ENCODE data around the gene FARSA. TPM values are rescaled to one million over a fixed set of nuclear protein-coding genes. Genes with fewer than 3 reads are reported as not detected.

The FARSA gene
- total RNA-seq: 96.3 and 108 TPM in 2 replicates

DNA sequence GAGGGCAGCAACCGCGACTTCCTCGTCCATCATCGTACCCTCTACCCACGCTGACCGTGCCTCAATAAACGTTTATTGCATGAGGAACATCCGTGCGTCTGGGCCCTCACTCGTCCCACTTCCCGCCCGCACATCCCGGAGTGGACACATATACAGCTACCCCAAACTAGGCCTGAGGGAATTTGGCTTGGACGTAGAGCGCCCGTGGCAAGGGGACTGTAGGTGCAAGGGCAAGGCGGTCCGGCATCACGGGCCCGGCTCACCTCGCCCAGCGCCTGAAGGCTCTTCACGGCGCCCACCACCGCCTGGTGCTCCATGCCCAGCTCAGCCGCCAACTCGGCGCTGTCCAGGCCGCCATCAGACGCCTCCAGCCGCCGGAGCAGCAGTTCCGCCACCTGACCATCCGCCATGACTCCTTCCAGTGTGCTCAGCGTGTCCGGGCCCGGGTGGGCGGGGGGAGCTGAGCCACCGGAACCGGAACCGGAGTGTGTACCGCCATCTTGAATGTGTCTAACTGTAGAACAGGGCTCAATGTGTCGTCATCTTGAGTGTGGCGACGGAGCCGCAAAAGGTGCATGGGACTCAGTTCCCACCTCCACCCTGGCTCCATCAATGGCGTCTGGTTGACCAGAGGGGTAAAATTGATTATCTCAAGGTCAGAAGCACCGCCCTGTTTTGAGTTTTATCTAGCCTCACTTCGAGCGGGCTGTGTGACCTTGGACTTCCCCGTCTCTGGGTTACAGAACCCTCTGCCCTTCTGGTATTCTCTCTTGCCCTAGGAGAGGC lies at the start of gene FARSA:
Gene FARSA, minus strand, starts transcription at position 425 of the 786 bp plus-strand sequence. Its CDS starts 15 bp downstream, at position 410.

DNA sequence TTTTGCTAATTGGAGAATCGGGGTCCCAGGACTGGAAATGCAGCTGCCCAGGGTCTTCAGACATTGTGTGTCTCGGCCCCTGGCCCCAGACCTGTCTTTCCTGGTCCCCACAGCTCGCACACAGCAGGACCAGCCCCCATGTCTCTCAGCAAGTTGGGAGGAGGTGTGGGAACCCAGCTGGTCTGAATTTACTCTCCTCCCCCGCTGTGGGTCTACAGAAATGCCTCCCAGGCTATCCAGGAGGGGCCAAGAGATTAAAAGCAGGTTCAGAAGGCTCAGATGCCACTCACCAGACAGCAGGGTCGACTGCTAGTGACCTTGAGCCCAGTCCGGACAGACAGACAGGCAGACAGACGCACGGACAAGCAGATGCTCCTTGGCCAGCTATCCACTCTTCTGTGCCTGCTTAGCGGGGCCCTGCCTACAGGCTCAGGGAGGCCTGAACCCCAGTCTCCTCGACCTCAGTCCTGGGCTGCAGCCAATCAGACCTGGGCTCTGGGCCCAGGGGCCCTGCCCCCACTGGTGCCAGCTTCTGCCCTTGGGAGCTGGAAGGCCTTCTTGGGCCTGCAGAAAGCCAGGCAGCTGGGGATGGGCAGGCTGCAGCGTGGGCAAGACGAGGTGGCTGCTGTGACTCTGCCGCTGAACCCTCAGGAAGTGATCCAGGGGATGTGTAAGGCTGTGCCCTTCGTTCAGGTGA lies 35.9 kb upstream of the FARSA start, which contains the start of gene DAND5:
Gene DAND5, plus strand, starts transcription at position 285 of the 697 bp plus-strand sequence. Its CDS starts 85 bp downstream, at position 370.

DNA sequence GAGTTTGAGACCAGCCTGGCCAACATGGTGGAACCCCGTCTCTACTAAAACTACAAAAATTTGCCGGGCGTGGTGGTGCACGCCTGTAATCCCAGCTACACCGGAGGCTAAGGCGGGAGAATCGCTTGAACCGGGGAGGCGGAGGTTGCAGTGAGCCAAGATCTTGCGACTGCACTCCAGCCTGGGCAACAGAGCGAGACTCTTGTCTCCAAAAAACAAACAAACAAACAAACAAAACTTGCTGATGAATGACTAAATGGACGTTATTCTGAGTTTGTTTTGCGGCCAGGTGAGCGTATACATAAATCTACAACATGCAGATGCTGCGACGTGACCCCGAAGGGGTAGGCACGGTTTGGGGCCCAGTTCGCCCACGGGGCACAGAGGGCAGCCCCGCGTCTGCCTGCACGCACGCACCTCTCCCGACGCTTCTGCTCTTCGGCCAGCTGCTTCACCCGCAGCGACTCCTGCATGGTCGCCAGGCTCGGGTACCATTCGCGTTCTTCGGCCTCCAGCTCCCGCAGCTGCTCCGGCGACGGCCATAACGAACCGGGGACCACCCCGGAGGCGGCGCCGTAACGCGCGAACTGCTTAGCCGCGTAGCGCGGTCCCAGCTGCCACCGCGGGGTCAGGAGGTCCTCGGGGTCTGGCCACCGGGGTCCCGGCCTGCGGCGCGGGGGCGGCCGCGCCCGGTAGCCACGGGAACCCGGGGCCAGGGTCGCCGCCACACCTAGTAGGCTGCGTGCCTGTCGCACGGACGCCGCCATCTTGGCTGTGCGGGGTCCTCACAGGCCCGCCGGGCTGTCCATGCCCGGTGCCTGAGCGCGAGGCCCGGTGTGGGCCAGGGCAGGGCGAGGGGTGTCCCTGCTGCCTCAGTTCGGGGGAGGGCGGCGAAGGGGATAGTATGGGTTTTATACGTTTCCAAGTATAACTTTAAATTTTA lies 23.2 kb upstream of the FARSA start, which contains the start of gene GADD45GIP1:
Gene GADD45GIP1, minus strand, starts transcription at position 778 of the 943 bp plus-strand sequence. Its CDS starts 11 bp downstream, at position 767.

DNA sequence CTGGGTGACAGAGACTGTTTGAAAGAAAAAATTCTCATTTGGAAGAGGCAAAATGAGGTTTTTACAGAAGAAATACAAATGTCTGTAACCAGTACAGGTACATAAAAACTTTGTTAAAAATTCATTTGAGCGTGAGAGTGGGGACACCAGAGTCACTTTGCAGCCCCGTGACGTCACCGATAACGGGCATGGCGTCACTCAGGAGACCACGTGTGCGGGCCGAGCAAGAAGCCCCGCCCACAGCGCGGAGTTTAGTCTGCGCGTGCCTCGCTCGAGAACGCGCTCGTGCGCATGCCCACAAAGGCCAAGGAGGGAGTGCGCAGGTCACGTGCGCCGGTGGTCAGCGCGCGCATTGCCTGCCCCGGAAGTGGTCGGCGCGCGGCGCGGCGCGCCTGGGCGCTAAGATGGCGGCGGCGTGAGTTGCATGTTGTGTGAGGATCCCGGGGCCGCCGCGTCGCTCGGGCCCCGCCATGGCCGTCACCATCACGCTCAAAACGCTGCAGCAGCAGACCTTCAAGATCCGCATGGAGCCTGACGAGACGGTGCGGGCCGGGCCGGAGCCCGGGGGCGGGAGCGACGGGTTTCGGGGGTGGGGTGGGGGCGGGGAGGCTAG lies 12.1 kb upstream of the FARSA start, which contains the start of gene RAD23A:
Gene RAD23A, plus strand, starts transcription at position 384 of the 613 bp plus-strand sequence. Its CDS starts 87 bp downstream, at position 471.

DNA sequence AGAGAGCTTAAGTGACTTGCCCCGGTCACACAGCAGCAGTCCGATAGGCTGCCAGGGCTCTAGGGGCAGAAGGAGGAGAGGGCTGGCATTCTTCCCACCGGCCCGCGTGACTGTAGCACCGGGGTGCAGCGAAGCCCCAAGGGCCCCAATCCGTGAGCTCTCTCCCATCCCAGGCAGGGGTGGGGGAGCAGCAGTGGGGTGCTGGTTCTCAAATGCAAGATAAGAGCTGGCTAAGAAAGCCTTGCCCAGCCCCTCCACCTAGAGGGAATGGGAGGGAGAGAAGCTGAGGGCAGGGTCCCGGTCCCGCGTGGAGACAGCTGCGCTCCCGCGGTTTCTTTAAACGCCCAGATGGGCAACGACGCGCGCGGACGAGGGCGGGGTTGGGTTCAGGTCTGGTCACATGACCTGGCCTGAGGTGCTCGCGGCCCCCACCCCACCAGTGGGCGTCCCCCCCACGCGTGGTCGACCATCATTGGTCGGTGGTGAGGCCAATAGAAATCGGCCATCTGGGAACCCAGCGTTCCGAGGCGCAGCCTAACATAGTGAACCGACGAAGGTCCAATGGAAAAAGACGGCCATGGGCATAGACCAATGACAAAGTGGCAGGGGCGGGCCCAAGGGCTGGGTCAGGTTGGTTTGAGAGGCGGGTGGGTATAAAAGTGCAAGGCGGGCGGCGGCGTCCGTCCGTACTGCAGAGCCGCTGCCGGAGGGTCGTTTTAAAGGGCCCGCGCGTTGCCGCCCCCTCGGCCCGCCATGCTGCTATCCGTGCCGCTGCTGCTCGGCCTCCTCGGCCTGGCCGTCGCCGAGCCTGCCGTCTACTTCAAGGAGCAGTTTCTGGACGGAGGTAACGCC lies 4.6 kb upstream of the FARSA start, which contains the start of gene CALR:
Gene CALR, plus strand, starts transcription at position 683 of the 852 bp plus-strand sequence. Its CDS starts 71 bp downstream, at position 754.

DNA sequence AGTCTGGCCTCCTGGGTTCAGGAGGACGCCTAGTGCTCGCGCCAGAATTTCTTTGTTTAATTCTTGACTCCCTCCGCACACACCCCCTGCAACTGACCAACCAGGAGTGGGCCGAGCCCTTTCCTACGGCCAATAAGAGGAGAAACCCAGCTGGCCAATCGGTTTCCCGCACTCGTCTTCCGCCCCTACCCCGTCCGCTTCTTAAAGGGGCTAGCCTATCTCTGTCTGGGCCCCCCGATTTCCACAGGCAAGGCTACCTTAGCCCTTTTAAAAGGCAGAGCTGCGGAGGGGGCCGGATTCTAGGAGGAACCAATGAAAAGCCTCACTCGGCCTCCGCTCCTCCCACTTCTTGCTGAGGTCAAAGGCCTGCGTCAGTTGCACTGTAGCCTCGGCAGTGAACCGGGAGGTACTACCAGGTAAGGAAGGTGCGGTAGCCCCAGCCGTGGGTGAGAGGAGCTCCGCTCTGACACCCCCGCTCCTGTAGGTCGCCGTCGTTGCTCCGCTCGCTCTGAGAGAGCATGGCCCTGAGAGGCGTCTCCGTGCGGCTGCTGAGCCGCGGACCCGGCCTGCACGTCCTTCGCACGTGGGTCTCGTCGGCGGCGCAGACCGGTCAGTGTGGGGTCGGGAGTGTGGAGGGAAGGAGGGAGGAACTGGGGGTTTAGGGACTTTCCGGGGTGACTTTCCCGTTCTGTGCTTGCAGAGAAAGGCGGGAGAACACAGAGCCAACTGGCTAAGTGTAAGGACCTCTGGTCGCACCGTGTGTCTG lies 42.5 kb downstream of the FARSA start, which contains the start of gene GCDH:
Gene GCDH, plus strand, starts transcription at position 374 of the 766 bp plus-strand sequence. Its CDS starts 145 bp downstream, at position 519.

DNA sequence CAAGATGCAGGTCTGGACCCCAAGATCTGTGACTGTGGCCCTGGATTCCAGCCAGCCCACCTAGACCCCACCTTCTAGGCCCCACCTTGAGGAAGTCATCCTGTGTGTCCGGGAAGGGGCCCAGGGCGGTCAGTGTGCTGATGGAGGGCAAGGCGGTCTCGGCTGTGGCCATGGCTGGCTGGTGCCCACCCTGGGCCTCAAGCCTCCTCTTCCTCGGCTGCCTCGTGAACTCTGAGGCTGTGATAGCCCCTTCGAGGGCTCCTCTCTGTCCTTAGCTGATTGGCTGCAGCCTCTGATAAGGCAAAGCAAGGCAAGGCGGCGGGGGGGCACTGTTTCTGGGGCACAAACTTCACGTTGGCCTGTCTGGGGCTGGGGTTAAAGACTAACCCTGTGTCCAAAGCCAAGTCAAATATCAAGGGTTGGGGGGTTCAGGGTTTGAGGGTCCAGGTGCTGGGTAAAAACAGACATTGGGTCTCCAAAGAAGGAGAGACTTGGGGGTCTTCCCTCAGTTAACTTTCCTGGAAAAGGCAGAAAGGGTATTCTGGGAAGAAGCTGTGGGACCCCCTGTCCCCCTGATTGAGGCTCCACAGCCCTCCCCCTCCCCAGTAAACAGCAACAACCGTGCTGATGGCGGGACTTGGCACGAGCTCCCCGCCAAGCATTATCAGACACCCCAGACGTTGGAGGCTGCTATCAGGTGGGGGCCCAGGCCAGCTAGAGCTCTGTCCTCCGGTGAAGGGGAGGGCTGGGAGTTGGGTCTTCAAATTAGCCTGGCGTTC lies 46.4 kb downstream of the FARSA start, which contains the start of gene KLF1:
Gene KLF1, minus strand, starts transcription at position 233 of the 779 bp plus-strand sequence. Its CDS starts 61 bp downstream, at position 172.

DNA sequence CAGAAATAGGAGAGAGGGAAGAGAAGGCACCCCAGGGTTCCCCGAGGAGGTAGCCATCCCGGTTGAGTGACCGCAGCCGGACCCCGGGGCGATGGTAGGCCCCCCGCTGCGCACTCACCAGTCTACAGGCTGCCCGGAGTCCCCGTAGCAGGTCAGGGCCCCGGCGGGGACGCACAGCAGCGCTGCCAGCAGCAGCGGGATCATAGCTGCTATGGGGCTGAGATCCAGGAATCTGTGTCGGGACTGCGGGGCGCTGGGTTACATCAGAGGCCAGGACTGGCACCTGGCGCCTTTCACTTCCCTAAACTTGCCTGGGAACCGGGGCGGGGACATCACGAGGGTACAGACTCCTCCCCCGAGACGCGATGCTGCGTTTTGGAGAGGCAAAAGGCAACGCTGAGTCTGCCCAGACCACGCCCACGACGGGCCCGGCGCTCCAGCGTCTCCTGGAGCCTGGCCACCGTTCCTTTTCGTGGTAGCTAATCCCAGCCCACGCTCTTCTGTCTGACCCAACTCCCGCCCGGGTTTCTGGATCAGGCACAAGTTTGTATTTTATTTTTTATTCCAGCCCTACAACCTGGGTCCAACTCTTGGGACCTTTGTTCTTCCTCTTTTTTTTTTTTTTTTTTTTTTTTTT lies 52.2 kb downstream of the FARSA start, which contains the start of gene DNASE2:
Gene DNASE2, minus strand, starts transcription at position 278 of the 637 bp plus-strand sequence. Its CDS starts 74 bp downstream, at position 204.

Other genes starting within 250 kb of the FARSA start
- gene GNG14, start 245.7 kb downstream of the FARSA start, total RNA-seq: not detected in 2 replicates
- gene FBXW9, start 237.1 kb downstream of the FARSA start, total RNA-seq: 15.8 and 23.4 TPM in 2 replicates
- gene TNPO2, start 209.8 kb downstream of the FARSA start, total RNA-seq: 36.6 and 41.9 TPM in 2 replicates
- 284 and 434 TPM in 2 replicates for gene TRIR, start 199.0 kb downstream of the FARSA start, total RNA-seq
- 64.1 and 82.2 TPM in 2 replicates for gene GET3, start 196.2 kb downstream of the FARSA start, total RNA-seq
- gene BEST2, start 181.9 kb downstream of the FARSA start, total RNA-seq: not detected in 2 replicates
- 25.5 and 32.4 TPM in 2 replicates for gene HOOK2, start 158.2 kb downstream of the FARSA start, total RNA-seq
- 514 and 542 TPM in 2 replicates for gene JUNB, start 142.2 kb downstream of the FARSA start, total RNA-seq
- 476 and 536 TPM in 2 replicates for gene PRDX2, start 131.9 kb downstream of the FARSA start, total RNA-seq
- gene THSD8, start 131.6 kb downstream of the FARSA start, total RNA-seq: not detected in 2 replicates
- gene RNASEH2A, start 127.1 kb downstream of the FARSA start, total RNA-seq: 39.0 and 42.2 TPM in 2 replicates
- gene RTBDN, start 99.1 kb downstream of the FARSA start, total RNA-seq: not detected in 2 replicates
- 0.23 and 0.42 TPM in 2 replicates for gene MAST1, start 95.2 kb downstream of the FARSA start, total RNA-seq
- gene DNASE2, start 52.3 kb downstream of the FARSA start, total RNA-seq: 29.3 and 32.3 TPM in 2 replicates
- not detected in 2 replicates for gene KLF1, start 46.5 kb downstream of the FARSA start, total RNA-seq
- gene GCDH, start 42.6 kb downstream of the FARSA start, total RNA-seq: 20.6 and 38.9 TPM in 2 replicates
- gene SYCE2, start 14.4 kb downstream of the FARSA start, total RNA-seq: 0.14 and 2.2 TPM in 2 replicates
- gene CALR, start 4.9 kb upstream of the FARSA start, total RNA-seq: 926 and 958 TPM in 2 replicates
- 103 and 117 TPM in 2 replicates for gene RAD23A, start 12.2 kb upstream of the FARSA start, total RNA-seq
- 88.6 and 107 TPM in 2 replicates for gene GADD45GIP1, start 23.5 kb upstream of the FARSA start, total RNA-seq
- 0.07 TPM in 1 of 2 replicates, not detected in the other for gene DAND5, start 35.9 kb upstream of the FARSA start, total RNA-seq
- 13.4 and 19.7 TPM in 2 replicates for gene NFIX, start 61.8 kb upstream of the FARSA start, total RNA-seq
- gene LYL1, start 169.1 kb upstream of the FARSA start, total RNA-seq: 0.09 and 0.63 TPM in 2 replicates
- 34.3 and 35.7 TPM in 2 replicates for gene TRMT1, start 183.0 kb upstream of the FARSA start, total RNA-seq
- 55.1 and 80.2 TPM in 2 replicates for gene NACC1, start 184.6 kb upstream of the FARSA start, total RNA-seq
- 86.1 and 87.0 TPM in 2 replicates for gene STX10, start 216.7 kb upstream of the FARSA start, total RNA-seq
- gene IER2, start 216.7 kb upstream of the FARSA start, total RNA-seq: 116 and 134 TPM in 2 replicates

Measured in airway epithelial cell (primary cell).